ENCODE measurements around the gene CPSF6.
A peak's percentile ranks its signal among the peaks of the same experiment; 100 is the strongest.
"Not testable (repeated sequence)": the region's sequence is repeated elsewhere in the genome, so short reads cannot be mapped to it uniquely, and the experiment has no call there.

Gene CPSF6

DNA sequence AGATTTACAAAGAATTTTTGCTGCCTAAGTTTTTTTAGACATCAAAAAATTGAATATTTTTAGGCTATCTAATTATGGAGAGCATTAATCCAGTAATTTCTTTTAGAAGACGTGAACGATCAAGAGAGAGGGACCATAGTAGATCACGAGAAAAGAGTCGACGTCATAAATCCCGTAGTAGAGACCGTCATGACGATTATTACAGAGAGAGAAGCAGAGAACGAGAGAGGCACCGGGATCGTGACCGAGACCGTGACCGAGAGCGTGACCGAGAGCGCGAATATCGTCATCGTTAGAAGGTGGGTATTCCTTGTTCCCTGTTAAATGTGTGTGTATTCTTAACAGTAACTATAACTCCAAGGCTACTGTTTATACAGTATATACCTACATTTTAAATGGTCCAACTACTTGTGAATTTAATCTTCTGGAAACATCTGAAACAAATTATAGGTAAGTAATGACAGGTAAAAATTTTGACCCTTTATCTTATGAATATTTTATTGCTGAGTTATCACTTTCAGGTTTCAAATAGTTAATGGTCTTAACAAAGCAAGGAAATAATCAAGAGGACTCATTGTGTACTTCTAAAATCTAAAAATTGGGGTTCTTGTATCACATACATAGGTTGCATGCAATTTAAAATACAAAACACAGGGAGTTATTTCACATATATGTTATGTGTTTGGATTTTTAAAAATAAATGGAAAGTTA lies 23.1 kb downstream of the CPSF6 start:
- DNase-seq, result no peak

- no peak for DNase-seq
Measured at GRCh38 chr12:69265205-69265604, 25.8 kb downstream of the CPSF6 start.

GRCh38 chr12:69265633-69266032 lies 26.3 kb downstream of the CPSF6 start:
- not testable (repeated sequence) for DNase-seq

- DNase-seq, result no peak
Measured at GRCh38 chr12:69266036-69266635, 26.8 kb downstream of the CPSF6 start.

DNA sequence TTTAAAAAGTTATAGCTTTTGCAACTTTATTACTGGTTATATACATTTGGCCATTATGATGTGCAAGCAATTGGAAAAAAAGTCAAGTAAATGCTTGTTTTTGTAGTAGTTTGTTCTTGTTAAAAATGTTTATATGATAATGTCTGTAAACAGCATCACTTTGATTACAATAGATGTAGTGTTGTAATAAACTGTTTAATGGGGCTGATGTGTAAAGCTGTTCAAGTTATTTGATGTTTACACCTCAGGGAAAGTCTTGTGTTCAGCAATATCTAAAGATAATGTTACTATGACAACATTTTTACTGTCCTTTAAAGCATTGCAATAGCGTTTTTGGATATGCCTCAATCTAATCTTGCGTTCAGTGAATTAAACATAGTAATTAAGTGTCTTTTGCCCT lies 30.4 kb downstream of the CPSF6 start:
- no peak for DNase-seq

GRCh38 chr12:69272511-69272910 lies 33.1 kb downstream of the CPSF6 start:
- DNase-seq, result no peak

GRCh38 chr12:69274861-69275260 lies 35.5 kb downstream of the CPSF6 start:
- no peak for DNase-seq

DNA sequence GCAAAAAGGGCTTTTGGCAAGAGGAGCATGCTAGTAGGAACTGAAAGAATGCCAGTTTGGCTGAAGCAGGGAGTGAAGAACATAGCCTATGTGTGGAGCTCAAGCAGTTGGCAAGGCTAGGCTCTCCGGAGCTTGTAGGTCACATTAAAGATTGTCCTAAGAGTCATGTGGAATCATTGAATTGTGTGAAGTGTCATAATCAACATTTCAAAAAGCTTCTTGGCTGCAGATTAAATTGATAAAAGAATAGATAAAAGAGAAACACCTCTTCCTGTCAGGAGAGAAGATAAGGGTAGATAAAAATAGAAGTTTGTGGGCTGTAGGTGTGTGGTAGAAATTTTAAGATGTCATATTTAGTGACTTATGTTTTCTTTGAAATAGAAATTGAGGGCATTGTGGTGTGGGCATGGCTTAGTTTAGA lies 36.1 kb downstream of the CPSF6 start:
- no peak for DNase-seq

- DNase-seq, result no peak
Measured at GRCh38 chr12:69278814-69279782, 39.7 kb downstream of the CPSF6 start.

DNA sequence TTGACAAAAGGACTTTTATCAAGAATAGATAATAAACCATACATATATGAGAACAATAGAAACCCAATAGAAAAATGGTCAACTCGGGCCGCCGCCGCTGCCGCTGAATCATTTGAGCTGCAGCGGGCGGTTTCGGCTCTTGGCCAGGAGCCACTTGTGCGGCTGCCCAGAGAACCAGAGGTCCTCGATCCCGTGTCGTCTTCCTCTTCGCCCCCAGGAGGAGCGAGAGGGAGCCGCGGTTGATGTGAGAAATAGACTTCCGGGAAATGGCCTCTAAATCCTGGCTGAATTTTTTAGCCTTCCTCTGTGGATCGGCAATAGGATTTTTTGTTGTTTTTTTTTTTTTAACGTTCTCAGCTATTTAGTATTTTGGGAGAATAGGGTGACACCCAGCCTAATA lies 44.8 kb downstream of the CPSF6 start:
- peak; percentile 74 to 76 for DNase-seq

DNA sequence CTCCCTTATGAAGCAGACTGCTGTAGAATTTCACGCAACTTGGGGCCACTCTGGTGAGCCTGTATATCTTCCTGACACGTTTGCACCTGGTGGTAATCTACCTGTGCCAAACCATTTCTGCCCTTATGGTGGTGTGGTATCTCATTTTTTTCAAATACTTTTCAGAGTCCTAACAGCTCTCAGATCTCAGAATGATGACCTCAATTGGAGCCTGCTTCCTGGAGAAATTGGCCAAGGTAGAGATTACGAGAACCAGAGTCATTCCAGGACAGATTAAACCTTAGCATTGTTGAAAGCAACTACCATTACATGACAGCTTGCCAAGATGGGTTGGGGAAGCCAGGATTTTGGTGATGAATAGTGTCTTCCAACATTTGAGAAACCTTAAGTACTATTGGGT lies 48.2 kb downstream of the CPSF6 start:
- DNase-seq, result no peak

DNA sequence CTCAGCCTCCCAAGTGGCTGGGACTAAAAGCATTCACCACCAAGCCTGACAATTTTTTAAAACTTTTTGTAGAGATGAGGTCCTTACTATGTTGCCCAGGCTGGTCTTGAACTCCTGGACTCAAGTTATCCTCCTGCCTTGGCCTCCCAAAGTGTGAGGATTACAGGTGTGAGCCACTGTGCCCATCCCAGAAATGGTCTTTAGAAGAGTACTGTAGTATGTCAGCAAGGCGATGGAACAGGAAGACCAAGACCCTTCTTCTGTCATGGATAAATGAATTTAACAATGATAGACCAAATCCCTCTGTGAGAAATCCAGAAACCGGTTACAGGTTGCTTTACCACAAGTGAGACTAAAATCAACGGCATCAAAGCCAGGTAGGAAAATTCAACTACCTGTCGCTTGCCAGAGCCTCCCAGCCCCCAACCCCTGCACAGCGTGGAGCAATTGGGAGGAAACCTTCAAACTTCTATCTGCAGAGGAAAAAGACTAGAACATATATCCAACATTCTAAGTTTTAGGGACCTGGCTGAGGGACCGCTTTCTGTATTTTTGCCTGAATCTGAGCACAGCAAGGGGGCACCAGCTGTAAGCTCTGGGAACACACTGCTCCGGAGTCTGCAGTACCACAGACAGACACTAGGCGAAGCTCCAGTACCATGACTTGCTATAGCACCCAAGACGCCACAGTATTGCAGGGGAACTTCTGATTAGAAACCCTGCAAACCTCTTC lies 51.3 kb downstream of the CPSF6 start:
- DNase-seq, result peak; percentile 39 to 70

DNA sequence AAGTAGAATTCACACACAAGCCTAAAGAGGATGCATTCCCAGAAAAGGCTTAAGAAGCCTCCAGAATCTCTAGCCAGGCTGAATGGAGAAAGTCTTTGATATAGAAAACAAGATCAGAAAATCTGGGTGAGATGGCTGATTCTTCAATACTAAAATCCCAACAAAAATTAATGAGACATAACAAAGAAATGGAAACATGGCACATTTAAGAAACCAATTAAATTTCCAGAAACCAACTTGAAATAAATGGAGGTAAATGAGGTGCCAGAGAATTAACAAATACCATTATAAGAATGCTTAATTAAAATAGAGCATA lies 51.9 kb downstream of the CPSF6 start:
- DNase-seq, result no peak

DNA sequence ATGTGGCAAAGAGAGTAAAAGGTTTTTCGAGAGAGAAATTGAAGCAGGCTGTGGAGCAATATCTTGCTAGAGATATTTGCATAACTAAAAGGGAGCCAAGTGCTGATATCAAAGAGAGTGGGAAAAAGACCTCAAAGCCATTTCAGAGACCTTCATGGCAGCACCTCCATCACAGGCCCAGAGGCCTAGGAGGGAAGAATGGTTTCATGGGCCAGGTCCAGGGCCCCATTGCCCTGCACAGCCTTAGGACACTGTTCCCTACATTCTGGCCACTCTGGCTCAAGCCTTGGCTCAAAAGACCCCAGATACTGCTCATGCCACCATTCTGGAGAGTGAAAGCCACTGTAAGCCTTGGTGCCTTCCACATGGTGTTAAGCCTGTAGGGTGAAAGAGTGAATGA lies 58.8 kb downstream of the CPSF6 start:
- no peak for DNase-seq

DNA sequence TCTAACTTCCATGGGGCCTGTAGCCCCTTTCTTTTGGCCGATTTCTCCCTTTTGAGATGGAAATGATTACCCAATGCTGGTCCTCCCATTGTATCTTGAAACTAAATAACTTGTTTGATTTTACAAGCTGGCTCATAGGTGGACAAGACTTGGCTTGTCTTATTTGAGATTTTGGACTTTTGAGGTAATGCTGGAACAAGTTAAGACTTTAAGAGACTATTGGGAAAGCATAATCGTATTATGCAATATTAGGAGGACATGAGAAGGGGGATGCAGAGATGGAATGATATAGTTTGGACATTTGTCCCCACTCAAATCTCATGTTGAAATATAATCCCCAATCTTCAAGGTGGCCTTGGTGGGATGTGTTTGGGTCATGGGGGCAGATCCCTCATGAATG lies 59.6 kb downstream of the CPSF6 start:
- DNase-seq, result no peak

DNA sequence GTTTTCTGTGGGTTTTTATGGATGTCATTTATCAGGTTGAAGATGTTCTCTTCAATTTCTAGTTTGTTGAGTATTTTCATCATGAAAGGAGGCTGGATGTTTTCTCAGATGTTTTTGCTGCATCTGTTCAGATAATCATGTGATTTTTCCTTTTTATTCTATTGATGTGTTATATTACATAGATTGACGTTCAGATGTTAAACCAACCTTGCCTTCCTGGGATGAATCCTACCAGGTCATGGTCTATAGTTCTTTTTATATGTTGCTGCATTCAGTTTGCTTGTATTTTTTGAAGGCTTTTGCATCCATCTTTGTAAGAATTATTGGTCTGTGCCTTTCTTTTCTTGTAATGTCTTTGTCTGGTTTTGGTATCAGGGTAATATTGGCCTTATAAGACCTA lies 64.9 kb downstream of the CPSF6 start:
- DNase-seq, result no peak

GRCh38 chr12:69309461-69309860 lies 70.1 kb downstream of the CPSF6 start:
- DNase-seq, result no peak

DNA sequence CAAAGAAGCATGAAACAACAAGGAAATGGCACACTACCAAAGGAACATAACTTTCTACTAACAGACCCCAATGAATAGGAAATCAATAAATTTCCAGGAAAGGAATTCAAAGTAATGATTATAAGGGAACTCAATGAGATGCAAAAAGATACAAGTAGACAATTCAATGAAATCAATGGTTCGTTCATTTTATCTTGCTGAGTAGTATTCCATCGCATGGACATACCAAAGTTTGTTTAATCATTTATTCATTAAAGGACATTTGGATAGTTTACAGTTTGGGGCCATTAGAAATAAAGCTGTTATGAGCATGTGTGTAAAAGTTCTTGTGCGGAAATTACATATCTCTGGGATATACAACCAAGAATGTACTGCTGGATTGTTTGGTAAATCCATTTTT lies 73.8 kb downstream of the CPSF6 start:
- no peak for DNase-seq

GRCh38 chr12:69316784-69317183 lies 77.4 kb downstream of the CPSF6 start:
- DNase-seq, result not testable (repeated sequence)

GRCh38 chr12:69317233-69317632 lies 77.9 kb downstream of the CPSF6 start:
- DNase-seq, result not testable (repeated sequence)

GRCh38 chr12:69318225-69318624 lies 78.9 kb downstream of the CPSF6 start:
- DNase-seq, result no peak

GRCh38 chr12:69321351-69321750 lies 82.0 kb downstream of the CPSF6 start:
- no peak for DNase-seq
